ENCODE measurements around the gene SMPDL3A. TPM values are rescaled to one million over a fixed set of nuclear protein-coding genes. Genes with fewer than 3 reads are reported as not detected.

SMPDL3A gene
- polyA plus RNA-seq, 1 experiment: 6.4 TPM

DNA sequence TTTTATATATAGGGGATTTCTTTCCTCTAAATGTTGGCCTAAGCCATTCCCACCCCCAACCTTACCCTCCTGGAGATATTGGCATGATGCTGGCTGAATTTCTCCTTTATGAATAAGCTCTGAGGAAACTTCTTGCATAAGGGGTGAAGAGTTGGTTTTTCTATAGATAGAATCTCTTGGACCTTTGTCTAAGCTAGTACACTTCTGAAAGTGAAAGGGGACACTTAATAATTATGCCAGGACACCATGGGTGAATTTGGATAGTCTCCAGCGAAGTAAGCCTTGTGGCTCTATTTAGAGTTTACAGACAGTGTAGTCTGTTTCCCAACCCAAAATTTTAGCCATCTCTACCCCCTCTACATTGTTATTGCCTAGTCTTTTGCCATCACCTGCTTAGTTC is 36.6 kb upstream of the SMPDL3A start:
- Histone ChIP-seq H3K4me3 (ENCODE audit: low read depth, low read length) (no peak overlapping the region), H3K36me3 (ENCODE audit: control insufficient read depth, insufficient read depth, low read length) (no peaks in the 10 kb centered on the region), H3K27me3 (ENCODE audit: control insufficient read depth, insufficient read depth, low read length) (no peaks in the 10 kb centered on the region)
- no peak for TF ChIP-seq CTCF (IDR thresholded peaks at IDR 0.05; ENCODE audit: insufficient read depth, low read depth, low read length)
- CTCF ChIA-PET: interaction anchor here (1.4 to 3.0 kb wide), 2 partner anchors 8 to 87 kb away, joined by 3 to 14 read pairs; no protein-coding TSS in a partner anchor
- POLR2A ChIA-PET: no interaction called here
- DNase-seq (ENCODE audit: low read depth): no peak

DNA sequence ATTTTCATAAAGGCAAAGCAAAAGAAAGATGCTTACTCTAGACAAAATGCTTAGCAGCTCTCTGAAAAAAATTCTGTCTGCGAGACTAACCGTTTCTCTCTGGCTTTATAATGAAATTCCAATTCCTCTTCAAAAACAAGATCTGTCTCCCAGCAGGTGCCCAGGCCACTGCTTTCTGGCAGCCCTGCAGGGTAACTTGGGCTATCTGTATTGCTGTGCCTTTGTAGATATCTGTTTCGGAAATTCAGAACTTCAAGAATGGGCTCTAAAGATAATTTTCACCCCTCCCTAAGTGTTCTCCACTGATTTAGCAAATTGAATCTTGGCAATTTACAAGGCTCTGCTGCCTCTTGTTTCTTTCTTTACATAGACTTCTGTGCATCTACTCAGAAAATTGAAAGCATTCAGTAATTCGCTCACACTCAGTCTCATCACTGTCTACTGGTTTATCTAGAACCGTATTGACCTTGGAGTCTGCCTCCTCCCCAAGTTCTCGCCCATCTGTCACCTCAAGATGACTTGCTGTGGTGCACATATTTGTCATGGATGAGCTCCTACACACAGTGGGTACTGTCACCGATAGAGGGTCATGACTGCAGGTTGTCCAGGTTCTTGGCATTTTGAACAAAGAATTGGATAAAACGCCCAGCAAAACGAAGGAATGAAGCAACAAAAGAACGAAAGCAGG is 35.9 kb upstream of the SMPDL3A start:
- POLR2A ChIA-PET: no interaction called here
- CTCF ChIA-PET: interaction anchor here (1.4 to 3.0 kb wide), 2 partner anchors 9 to 86 kb away, joined by 3 to 14 read pairs; no protein-coding TSS in a partner anchor
- TF ChIP-seq CTCF (IDR thresholded peaks at IDR 0.05; ENCODE audit: insufficient read depth, low read depth, low read length): no peak
- Histone ChIP-seq H3K36me3 (ENCODE audit: control insufficient read depth, insufficient read depth, low read length) (no peaks in the 10 kb centered on the region), H3K4me3 (ENCODE audit: low read depth, low read length) (no peak overlapping the region), H3K27me3 (ENCODE audit: control insufficient read depth, insufficient read depth, low read length) (no peaks in the 10 kb centered on the region)
- DNase-seq (ENCODE audit: low read depth): no peak

DNA sequence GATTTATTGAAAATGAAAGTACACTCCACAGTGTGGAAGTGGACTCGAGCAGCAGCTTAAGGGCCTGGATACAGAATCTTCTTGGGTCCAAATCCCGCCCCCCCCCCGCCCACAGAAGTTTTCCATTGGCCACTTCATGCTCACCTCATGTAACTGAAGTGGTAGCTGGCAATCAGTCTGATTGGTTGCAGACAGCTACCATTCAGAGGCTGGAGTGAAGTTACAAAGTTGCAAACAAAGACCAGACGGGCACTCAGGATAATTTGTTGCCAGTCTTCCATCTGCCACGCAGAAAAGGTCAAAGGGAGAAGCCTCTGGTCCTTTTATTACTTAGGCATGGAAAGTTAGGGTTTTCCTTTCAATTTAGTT is 35.4 kb upstream of the SMPDL3A start:
- H3K4me3 ChIP-seq (ENCODE audit: low read depth, low read length): no peak overlapping the region
- ChIA-PET POLR2A (no interaction called here), CTCF (interaction anchor here (1.0 kb wide), 1 partner anchor 85 kb away, joined by 3 read pairs; no protein-coding TSS in a partner anchor)
- no peak for TF ChIP-seq CTCF (IDR thresholded peaks at IDR 0.05; ENCODE audit: insufficient read depth, low read depth, low read length)
- no peak for DNase-seq (ENCODE audit: low read depth)
- no peaks in the 10 kb centered on the region for H3K36me3 ChIP-seq (ENCODE audit: control insufficient read depth, insufficient read depth, low read length)
- no peaks in the 10 kb centered on the region for H3K27me3 ChIP-seq (ENCODE audit: control insufficient read depth, insufficient read depth, low read length)

DNA sequence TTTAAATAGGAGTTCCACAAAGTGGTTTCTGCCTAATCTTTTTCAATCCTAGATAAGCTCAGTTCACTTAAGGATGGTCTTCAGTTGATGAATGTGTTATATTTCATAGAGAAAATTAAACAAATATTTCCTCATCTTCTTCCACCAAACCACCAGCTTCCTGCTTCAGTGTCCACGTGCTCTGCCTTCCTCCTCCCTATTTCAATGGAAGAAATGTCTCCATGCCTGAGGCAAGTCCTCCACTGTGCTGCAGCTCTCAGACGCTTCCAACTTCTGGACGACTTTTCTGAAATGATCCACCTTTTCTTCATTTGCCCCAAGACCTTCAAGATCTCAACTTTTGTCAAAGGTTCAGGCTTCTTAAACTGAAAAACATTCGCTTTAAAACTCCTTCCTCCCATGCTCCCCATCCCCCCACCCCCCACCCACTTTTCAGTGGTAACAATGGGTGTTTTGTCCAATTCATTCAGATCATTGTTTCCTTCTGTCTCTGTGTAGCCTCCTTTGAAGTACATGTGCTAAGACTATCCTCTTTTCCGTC is 34.8 kb upstream of the SMPDL3A start:
- Histone ChIP-seq H3K27me3 (ENCODE audit: control insufficient read depth, insufficient read depth, low read length) (no peaks in the 10 kb centered on the region), H3K4me3 (ENCODE audit: low read depth, low read length) (no peak overlapping the region), H3K36me3 (ENCODE audit: control insufficient read depth, insufficient read depth, low read length) (no peaks in the 10 kb centered on the region)
- ChIA-PET CTCF (interaction anchor here (0.6 to 1.0 kb wide), 2 partner anchors 40 to 84 kb away, joined by 3 to 4 read pairs; no protein-coding TSS in a partner anchor), POLR2A (no interaction called here)
- TF ChIP-seq CTCF (IDR thresholded peaks at IDR 0.05; ENCODE audit: insufficient read depth, low read depth, low read length): no peak
- no peak for DNase-seq (ENCODE audit: low read depth)

- Histone ChIP-seq H3K36me3 (ENCODE audit: control insufficient read depth, insufficient read depth, low read length) (no peaks in the 10 kb centered on the region), H3K4me3 (ENCODE audit: low read depth, low read length) (no peak overlapping the region), H3K27me3 (ENCODE audit: control insufficient read depth, insufficient read depth, low read length) (no peaks in the 10 kb centered on the region)
- CTCF ChIA-PET: no interaction called here
- POLR2A ChIA-PET: no interaction called here
- no peak for DNase-seq (ENCODE audit: low read depth)
- no peak for TF ChIP-seq CTCF (IDR thresholded peaks at IDR 0.05; ENCODE audit: insufficient read depth, low read depth, low read length)
These were observed 33.2 kb upstream of the SMPDL3A start for GRCh38 chr6:122755901-122756300.

Measured in BJ (cell line).